ENCODE measurements around the gene MYH11.
"Not testable (repeated sequence)": the region's sequence is repeated elsewhere in the genome, so short reads cannot be mapped to it uniquely, and the experiment has no call there.

Gene MYH11

DNA sequence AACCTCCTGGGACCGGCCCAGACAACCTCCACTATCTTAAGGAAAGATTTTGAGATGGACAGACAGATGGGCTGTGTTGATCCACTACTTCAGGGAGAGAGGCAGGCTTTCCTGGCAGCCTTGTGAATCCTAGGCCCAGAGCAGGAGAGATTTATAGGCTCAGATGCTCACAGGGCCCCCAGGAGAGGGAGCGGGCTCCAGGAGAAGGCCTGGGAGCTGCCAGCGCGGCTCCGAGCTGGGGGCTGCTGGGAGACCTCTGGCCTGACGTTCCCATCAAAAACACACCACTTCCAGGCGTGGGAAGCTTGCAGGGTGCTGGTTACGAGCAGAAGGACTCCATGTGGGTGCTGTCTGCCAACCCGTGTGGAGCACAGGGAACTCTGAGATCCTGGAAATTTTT, 53.2 kb downstream of the MYH11 start:
- DNase-seq: no peak

DNA sequence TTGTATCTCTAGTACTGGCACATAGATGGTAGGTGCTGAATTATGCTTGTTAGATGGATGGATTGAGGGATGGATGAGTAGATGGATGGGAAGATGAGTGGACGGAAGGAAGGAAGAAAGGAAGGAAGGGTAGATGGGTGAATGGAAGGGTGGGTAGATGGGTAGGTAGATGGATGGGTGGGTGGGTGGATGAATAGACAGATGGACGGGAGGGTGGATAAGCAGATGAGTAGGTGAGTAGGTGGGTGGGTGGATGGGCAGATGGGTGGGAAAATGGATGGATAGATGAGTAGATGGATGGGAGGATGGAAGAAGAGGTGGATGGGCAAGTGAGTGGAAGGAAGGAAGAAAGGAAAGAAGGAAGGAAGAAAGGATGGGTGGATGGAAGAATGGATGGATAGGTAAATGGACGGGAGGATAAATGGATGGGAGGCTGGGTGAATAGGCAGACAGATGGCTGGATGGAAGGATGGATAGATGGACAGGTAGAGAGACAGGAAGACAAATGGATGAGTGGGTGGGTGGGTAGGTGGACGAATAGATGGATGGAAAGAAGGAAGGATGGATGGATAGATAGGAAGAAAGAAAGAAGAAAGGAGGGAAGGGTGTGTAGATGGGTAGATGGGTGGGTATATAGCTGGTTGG, 56.9 kb downstream of the MYH11 start:
- no peak for DNase-seq

DNA sequence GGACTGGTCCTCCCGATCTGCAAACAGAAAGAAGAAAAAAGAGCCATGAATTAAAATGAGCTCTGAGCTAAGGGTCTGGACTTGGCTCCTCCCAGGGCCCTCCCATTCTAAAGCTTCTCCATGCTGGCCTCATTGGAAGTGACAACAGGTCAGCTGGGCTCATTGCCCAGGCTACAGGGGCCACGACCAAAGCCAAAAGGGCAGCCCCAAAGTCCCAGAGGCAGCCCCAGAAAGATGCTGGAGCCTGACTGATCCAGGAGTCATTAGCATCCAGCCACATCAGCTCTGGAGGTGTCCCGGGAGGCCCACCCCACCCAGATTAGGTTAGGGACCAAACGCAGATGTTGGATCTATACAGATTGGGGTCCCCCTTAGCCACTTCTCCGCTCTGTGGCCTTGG, 58.2 kb downstream of the MYH11 start:
- no peak for DNase-seq

DNA sequence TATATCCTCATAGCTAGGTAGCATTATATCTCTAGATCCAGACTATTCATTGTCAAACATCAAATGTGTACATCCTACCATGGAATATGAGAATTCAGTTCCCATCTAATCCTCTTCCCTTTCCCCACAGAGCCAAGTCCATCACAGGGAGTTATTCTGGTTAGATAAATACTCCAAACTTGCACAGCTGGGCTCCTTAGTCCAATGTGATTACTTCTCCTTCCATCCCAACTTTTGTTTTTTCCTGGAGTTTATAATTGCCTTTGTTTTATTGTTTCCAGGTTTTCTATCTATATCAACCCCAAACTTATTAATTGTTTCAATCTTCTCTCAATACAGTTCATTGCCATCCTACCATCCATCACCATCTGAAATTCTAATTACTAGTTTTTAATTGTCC, 59.9 kb downstream of the MYH11 start:
- DNase-seq: no peak

DNA sequence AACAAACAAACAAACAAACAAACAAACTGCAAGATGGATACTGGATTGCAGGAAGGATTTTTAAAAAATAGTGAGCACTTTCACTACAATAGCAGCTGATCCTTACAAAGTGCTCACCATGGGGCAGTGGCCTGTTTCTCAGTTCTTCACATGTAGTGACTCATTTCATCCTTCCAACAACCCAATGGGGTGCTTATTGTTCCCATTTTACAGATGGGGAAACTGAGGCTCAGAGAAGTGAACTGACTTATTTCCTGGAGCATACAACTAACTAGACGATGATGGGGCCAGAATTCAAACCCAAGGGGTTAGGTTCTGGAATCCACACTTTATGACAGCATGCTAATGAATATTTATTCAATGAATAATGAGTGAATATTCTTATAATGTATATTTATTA, 61.2 kb downstream of the MYH11 start:
- no peak for DNase-seq

DNA sequence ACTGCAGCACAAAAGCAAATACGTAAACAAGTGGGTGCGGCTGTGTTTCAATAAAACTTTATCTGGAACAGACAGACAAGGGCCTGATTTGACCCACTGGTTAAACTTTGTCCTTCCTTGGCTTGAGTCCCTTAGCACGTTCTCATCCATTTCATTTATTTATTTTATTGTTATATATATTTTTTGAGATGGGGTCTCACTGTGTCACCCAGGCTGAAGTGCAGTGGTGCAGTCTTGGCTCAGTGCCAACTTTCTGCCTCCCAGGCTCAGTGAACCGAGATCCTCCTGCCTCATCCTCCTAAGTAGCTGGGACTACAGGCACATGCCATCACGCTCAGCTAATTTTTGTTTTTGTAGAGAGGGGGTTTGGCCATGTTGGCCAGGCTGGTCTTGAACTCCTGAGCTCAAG, 64.3 kb downstream of the MYH11 start:
- DNase-seq: no peak

DNA sequence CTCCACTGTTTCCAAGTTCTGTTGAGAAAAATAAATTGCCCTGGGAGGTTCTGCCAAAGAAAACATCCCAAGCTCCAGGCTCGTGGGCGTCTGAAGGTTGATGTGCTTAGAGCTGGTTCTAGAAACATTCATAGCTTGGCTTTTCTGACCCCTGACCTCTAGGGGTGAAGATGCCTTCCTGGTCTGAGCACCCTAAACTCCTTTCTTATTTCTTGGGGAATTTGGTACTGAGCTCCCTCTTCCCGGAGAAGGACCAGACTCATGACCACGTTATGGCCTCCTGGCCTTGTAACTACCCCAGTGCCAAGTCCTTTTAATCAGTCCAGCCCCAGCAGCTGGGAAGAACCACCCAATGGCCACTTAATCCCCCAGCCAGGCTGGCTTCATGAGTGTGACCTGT, 66.4 kb downstream of the MYH11 start:
- DNase-seq: no peak

DNA sequence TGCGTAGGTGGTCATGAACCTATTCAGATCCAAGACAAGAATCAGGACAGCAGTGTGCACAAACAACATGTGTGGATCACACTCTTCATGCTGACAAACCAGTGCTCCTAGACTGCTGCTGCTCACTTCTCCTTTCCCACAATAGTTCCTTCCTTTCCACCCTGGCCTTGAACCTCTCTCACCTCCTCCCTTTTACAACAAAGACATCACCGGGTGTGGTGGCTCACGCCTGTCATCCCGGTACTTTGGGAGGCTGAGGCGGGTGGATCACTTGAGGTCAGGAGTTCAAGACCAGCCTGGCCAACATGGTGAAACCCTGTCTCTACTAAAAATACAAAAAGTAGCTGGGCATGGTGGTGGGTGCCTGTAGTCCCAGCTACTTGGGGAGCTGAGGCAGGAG, 67.0 kb downstream of the MYH11 start:
- not testable (repeated sequence) for DNase-seq

DNA sequence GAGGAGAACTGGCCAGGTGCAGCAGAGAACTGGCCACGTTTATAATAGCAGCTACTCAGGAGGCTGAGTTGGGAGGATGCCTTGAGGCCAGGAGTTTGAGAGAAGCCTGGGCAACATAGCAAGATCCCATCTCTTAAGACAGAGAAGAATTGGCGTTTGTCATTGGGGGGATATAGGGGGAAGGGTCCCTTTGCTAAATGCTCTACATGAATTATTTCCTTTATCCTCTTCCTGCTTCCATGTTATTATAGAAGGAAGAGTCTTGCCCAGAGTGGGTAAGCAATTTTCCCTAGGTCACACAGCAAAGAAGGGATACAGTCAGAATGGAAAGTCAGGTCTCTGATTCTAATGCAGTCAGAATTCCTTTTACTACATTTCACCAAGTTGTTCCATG, 68.0 kb downstream of the MYH11 start:
- no peak for DNase-seq

DNA sequence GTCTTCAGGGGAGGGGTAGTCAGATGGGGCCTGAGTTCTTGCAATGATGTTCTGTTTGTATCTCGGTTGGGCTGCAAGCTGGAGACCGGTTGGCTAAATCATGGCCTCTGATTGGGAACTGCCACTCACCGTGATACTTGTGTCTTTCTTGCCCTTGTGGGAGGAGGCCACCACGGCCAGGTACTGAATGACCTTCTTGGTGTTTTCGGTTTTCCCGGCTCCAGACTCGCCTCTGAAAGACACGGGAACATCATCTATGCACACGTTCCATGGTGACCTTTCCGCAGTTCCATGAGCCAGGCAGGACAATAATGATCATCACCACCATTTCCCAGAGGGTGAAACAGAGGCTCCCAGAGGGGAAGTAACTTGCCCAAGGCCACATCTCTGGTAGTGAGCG, 70.3 kb downstream of the MYH11 start:
- no peak for DNase-seq

DNA sequence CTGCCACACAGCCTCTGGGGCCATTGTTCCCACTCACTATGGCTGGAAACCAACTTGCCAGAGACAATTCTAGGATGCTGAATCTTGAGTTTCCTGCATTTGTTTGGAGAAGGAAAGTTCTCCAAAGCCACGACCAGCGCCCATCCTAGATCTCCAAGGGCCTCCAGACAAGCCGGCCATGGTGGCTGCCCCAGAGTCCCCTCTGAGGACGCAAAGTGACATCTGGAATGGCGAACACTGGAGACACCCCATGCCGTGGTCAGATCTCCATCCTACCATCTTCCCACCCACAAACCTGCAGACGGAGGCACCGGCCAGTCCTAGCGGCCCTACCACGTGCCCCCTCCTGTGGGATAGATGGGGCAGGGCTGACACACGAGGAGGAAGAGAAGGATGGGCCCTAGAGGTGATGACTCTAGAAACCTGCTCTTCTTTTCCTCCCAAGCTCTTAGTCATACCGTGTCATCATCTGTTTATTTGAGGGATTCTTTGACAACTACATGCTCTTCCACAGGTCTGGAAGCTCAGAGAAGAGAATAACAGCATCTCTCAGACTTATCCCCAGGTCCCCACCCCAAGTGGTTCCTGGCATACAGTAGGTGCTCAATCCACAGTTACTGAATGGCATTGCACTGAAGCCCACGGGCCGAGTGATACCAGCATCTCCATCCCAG, 71.3 kb downstream of the MYH11 start:
- DNase-seq: no peak

DNA sequence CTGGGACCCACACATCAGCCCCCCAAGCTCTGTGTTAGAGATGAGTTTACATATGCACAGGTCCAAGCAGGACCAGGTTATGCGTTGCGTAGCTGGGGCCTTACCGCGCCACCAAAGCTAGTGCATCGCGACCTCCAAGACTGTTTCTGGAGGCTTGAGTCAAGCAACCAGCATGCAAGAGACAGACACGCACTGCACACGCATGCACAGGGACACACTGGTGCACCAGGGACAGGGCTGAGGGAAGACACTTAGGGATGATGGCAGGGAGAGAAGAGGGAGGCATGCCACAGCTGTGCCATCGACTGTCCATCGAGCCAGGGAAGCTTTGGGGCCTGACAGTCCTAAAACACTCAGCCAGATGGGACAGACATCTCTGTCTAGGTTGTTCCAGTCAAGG, 72.8 kb downstream of the MYH11 start:
- no peak for DNase-seq

DNA sequence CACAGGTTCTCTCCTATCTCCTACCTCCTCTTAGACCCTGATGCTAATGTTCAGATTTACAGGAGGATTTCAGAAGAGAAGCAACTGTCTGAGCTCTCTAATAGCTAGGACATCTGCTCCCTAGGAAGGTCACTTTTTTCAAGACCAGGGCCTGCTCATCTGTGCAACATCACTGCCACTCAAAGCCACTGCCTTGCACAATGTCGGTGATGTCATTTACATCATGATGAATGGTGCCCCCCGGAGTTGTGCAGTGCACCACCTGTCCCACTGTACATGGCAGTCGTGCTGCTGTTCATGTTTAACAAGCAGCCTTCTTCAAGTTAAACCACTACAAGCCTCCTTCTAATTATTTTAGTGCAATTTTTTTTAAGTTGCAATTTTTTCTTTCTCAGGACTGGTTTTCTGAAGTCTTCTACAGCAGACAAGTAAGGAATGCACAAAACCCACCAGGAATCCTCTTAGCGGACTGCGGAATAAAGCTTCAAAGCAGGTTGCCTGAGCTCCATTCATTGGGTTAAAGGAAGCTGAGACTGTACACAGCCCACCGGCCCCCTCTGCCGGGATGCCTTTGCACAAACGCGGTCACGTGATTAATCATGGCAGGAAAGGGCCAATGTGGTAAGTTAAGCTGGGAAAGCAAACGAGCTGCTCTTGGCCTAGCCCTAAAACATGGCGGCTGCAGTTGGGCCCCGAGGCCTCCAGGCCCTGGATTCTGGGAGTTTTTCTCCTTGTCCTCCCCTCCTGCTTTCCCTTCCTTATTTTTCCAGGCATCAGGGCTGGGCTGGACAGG, 74.1 kb downstream of the MYH11 start:
- DNase-seq: no peak

DNA sequence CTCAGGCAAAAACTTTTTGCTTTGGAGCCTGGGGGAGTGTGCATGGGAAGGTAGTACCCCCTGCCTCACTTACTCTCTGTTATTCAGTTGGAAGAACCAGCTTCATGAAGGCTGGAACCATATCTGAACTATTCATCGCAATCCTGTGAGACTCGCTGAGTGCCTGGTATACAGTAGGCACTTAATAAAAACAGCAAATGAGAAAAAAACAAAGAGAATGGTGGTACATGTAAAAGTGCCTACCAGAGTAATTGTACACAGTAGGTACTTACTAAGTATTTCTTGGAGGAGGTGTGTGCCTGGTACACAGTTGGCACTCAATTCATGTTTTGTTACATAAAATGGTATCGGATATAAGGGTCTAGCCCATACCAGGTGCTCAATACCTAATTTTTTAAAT, 75.2 kb downstream of the MYH11 start:
- DNase-seq: no peak

DNA sequence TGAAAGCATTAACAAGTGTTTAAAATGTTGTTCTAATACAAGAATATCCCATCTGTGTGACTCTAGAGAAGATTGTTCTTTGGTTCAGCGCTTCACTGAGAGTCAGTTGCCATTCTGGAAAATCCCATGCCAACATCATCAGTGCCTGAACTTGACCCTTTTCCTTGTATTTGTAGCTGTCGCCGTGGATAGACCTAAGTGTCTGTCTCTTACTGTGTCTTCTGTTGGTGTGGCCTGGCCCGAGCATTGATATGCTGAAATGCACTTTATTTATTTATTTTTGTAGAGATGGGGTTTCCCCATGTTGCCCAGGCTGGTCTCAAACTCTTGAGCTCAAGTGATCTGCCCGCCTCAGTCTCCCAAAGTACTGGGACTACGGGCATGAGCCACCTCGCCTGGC, 76.0 kb downstream of the MYH11 start:
- no peak for DNase-seq

DNA sequence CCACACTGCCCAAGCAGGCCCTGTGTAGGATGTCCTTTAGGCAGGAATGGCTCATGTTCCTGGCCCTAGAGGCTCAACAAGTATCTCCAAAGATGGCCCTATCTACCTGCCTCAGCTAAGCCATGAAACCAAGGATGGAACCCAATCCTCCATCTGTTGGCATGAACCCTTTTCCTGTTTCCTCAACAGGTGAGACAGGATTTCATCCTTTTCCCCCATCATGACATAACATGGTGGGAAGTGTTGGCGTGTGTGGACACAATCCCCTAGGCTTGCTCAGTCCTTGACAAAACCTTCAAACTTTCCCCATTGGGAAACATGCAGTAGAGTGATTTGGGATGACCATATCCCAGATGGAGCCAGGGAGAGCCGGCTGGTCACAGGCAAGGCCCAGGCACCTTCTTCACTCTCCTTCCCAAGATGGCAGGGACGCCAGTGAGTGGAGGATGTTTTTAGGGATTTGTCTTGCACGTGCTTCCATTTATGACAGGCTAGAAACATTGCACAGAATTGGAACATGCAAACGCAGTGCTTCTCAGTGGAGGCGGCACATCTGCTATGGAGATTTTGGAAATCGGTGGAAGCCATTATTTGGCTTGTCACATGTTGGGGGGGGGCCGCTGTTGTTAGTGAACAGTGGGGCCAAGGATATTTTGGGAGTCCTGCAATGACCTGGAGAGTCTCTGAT, 77.0 kb downstream of the MYH11 start:
- no peak for DNase-seq

DNA sequence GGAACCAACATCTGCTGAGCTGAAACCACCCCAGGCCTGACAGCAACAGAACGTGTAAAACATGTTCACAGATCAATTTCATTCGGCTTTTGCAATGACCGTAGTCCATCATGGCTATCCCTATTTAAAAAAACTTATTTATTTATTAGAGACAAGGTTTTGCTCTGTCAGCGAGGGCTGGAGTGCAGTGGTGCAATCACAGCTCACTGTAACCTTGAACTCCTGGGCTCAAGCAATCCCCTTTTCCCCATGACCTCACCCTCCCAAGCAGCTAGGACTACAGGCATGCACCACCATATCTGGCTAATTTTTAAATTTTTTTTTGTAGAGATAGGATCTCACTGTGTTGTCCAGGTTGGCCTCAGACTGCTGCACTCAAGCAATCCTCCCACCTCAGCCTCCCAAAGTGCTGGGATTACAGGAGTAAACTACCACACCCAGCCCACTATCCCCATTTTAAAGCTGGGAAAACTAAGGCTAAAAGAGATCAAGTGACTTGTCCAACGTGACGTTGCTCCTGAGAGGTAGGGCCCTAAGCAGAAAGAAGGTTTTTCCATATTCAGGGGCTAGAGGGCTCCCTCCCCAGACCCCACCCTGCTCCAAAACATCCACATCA, 77.7 kb downstream of the MYH11 start:
- DNase-seq: no peak

DNA sequence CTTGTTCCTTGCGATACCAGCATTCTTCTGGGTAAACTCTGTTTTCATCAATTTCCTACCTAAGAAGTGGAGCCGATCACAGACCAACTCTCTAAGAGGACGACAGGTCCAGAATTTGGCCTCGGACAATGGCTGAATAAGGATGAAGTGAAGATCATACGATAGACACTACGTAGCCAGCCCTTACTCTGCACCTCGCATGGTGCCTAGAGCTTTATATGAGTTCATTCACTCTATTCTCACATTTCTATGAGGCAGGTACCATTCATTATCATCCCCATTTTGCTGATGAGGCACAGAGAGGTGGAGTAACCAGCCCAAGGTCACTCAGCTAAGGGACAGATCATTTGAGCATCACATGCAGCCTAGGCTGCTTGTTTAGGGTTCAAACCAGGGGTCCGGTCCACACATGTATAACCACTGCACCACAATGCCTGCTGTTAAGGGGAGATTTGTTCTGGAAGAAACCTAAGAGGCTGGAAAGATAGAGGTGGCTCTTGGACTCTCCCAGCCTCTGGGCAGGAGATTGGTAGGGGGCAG, 78.6 kb downstream of the MYH11 start:
- DNase-seq: no peak

DNA sequence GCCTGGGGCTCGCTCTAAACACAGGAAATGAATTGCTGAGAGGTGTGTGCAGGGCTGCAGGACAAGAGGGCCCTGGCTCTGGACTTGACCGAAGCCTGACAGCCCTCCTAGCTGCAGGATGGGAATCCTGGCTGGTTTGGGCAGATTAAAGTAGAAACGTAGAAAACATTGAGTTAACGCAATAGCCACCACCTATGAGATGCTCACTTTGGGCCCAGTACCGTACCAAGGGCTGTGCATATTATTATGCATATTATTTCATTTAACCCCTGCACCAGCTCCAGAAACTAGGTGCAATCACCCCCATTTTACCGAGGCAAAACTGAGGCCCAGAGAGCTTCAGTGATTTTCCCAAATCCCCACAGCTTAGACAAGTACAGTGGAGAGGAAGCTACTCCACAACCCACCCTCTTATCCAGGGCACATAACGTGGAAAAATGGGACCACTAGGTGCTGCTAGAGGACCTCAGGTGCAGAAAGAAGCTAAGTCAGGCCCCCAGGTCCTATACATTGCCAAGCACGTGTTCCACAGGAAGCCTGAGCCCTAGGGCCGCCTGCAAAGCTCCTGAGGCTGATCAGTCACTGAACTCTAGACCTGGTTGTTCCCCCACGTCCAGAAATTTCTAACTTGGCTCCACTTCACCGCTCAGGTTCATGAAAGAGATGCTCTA, 79.2 kb downstream of the MYH11 start:
- no peak for DNase-seq

DNA sequence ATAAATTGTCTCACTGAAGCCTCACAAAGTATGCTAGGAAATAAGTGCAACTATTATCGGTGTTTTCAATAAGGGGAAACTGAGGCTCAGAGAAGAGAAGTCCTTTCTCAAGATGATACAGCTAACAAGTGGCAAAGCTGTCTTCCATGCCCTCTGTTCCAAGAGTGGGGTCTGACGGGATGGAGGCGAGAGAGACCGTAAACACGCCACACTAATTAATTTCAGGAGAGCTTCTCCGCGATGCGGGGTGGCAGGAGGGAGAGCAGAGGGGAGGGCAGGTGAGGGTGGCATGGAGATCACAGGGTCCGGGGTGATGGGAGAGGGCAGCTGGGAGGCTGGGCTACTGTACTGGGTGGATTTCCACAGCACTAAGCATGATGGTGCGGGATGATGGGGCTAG, 80.3 kb downstream of the MYH11 start:
- no peak for DNase-seq

DNA sequence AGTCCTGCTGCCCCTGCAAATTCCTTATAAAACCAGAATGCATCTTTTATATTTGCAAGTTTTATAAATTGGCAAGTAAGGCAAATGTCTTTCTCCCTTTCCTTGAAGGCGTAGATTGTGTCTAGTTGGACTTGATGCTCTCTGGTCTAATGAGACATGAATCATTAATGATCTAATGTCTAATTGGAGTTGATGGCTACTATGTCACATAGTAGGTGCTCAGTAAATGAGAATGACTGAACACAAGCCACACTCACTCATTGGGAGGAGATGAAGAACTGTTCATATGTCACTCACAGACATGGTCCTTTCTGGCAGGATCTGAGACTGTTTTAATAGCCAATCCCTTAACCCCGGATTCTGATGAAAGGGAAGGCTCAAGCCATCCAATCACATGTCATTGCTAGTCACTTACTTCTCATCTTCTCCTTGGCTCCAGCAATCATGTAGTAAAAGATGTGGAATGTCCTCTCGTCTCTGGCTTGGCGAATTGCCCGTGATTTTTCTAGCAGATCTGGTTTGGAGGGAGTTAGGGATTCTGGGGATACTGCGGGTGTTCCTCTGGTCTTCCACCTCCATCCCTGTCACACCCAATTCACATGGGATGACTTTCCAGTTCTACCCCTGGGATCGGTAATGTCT, 81.0 kb downstream of the MYH11 start:
- DNase-seq: no peak

DNA sequence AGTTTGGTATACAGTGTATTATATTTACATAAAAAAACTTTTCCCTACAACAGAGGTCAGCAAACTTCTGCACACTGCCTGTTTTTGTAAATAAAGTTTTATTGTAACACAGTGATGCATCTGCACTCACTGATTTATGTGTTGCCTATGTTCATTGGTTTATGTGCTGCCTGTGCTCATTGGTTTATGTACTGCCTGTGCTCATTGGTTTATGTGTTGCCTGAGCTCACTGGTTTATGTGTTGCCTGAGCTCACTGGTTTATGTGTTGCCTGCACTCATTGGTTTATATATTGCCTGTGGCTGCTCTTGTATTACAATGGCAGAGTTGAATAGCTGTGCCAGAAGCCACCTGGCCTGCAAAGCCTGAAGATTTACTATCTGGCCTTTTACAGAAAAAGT, 81.6 kb downstream of the MYH11 start:
- DNase-seq: no peak

Measured in AML-193 (cell line).